ENCODE results near the gene CDK11A.
"Not testable (repeated sequence)": the region's sequence is repeated elsewhere in the genome, so short reads cannot be mapped to it uniquely, and the experiment has no call there.

Gene CDK11A

GRCh38 chr1:1666526-1666925 is 57.6 kb downstream of the CDK11A start:
- H3K4me3 Mint-ChIP-seq, result no peak overlapping the region
- H3K4me1 Mint-ChIP-seq, result no peaks in the 10 kb centered on the region
- H3K36me3 Mint-ChIP-seq, result peaks cover 13% of the 10 kb centered on the region

GRCh38 chr1:1665815-1666251 is 58.3 kb downstream of the CDK11A start:
- Mint-ChIP-seq H3K27me3 (no peaks in the 10 kb centered on the region), H3K27ac (no peak overlapping the region), H3K4me3 (no peak overlapping the region), H3K4me1 (no peaks in the 10 kb centered on the region), H3K9me3 (no peaks in the 10 kb centered on the region), H3K36me3 (peaks cover 9% of the 10 kb centered on the region)
- ATAC-seq, result no peak

More at GRCh38 chr1:1666526-1666925, 57.6 kb downstream of the CDK11A start:
- Mint-ChIP-seq H3K9me3 (no peaks in the 10 kb centered on the region), H3K27me3 (no peaks in the 10 kb centered on the region), H3K27ac (no peak overlapping the region)
- no peak for ATAC-seq

- H3K36me3 Mint-ChIP-seq, result peaks cover 9% of the 10 kb centered on the region
- no peak for ATAC-seq
- no peaks in the 10 kb centered on the region for H3K9me3 Mint-ChIP-seq
- H3K27me3 Mint-ChIP-seq, result no peaks in the 10 kb centered on the region
- no peak overlapping the region for H3K4me3 Mint-ChIP-seq
- H3K4me1 Mint-ChIP-seq, result no peaks in the 10 kb centered on the region
- no peak overlapping the region for H3K27ac Mint-ChIP-seq
Measured at GRCh38 chr1:1664941-1665814, 59.0 kb downstream of the CDK11A start.

- H3K4me1 Mint-ChIP-seq, H3K4me3 Mint-ChIP-seq, ATAC-seq, H3K9me3 Mint-ChIP-seq, H3K27me3 Mint-ChIP-seq, H3K27ac Mint-ChIP-seq, H3K36me3 Mint-ChIP-seq: not testable (repeated sequence)
Measured at GRCh38 chr1:1664318-1664717, 59.8 kb downstream of the CDK11A start.

GRCh38 chr1:1662830-1663560 is 61.2 kb downstream of the CDK11A start:
- not testable (repeated sequence) for H3K36me3 Mint-ChIP-seq, H3K4me1 Mint-ChIP-seq, H3K4me3 Mint-ChIP-seq, H3K27me3 Mint-ChIP-seq, H3K9me3 Mint-ChIP-seq, ATAC-seq, H3K27ac Mint-ChIP-seq

GRCh38 chr1:1662392-1662791 is 61.8 kb downstream of the CDK11A start:
- not testable (repeated sequence) for H3K4me3 Mint-ChIP-seq, H3K4me1 Mint-ChIP-seq, ATAC-seq, H3K36me3 Mint-ChIP-seq, H3K27ac Mint-ChIP-seq, H3K27me3 Mint-ChIP-seq, H3K9me3 Mint-ChIP-seq

- H3K9me3 Mint-ChIP-seq, H3K36me3 Mint-ChIP-seq, H3K27me3 Mint-ChIP-seq, H3K4me1 Mint-ChIP-seq: not testable (repeated sequence)
- peak; percentile 95 for ATAC-seq
- Mint-ChIP-seq H3K4me3 (peak within 1 kb of the TSS; percentile 92), H3K27ac (peak within 1 kb of the TSS; percentile 99)
Measured at GRCh38 chr1:1658583-1659549, 65.3 kb downstream of the CDK11A start, which contains the start of gene CDK11B. TSS of gene CDK11B (minus strand) at chr1:1659004. CDS start at chr1:1657485, 1,519 bp downstream.

Measured in stimulated activated memory B cell treated with anti-CD40 and anti-IgM and Interleukin-4, amounts not matched to agents 10 μg/mL and 1 μg/mL and 100 μg/mL, for 72 hours (primary cell).